Stimulated activated CD4-positive, alpha-beta T cell treated with anti-CD3 and anti-CD28 coated beads, Interleukin-4, amount 100 ng/mL, for 4 hours (primary cell): ENCODE data around the gene SEMA3A.
"Not testable (repeated sequence)": the region's sequence is repeated elsewhere in the genome, so short reads cannot be mapped to it uniquely, and the experiment has no call there.

Experiments
- DNase-seq, 2 experiments: peaks; one replicate each; pipeline ENCODE4 v3.0.0-alpha.2; 2020

The SEMA3A gene

GRCh38 chr7:84108119-84108518, 86.5 kb downstream of the SEMA3A start:
- DNase-seq, result no peak

DNA sequence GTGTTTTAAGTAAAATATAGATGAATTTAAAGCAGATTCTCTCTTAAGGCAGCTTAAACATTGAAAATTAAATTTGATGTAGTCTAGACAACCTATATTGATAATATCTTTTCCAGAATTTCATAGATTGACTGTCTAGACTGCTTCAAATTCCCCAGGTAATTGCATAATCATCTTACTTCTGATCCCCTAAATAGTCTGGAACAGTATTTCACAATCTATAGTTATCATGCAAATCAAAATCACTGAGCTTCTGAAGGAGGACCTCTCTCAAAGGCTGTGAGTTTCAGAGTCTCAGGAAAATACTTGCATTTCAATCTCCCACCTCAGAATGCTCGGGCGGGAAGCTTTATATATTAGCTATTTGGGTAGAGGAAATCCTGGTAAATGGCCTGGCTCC, 87.3 kb downstream of the SEMA3A start:
- DNase-seq, result no peak

- DNase-seq, result no peak
These were observed 88.3 kb downstream of the SEMA3A start for GRCh38 chr7:84106291-84106690.

- DNase-seq, result no peak
These were observed 89.0 kb downstream of the SEMA3A start for GRCh38 chr7:84105586-84105985.

DNA sequence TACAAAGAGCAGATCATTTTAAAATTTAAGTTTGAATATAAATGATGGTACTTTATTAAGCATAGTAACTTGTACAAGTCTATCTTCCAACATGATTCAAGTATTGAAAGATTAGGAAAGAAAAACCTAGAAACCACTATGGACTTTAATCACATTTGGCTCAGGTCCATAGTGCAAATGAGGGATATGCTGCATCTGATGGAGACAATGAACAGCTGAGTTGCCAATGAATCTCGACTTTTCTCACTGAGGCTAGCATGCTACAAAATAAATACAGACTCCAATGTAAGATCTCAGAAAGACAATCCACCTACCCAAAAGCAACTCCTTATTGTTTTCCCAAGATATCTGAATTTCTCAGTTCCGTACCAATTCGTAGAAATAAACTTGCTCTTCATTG, 89.8 kb downstream of the SEMA3A start:
- DNase-seq, result no peak

DNA sequence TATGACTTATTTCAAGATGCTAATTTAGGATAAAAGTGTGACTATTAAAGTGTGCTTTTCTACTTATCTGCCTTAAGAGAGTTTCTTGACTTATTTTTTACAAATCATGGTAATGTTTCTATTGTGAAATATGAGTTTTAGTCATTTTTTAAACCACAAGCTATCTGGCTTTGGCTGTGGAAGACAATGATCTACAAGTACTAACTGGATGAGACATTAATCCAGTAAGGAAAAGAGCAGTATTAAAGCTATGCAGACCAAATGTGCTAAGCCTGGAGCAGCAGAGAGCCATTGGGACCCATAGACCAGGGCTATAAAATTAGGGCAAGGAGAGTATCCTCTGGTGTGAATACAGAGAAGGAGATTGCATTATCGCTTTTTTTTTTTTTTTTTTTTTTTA, 92.4 kb downstream of the SEMA3A start:
- no peak for DNase-seq

DNA sequence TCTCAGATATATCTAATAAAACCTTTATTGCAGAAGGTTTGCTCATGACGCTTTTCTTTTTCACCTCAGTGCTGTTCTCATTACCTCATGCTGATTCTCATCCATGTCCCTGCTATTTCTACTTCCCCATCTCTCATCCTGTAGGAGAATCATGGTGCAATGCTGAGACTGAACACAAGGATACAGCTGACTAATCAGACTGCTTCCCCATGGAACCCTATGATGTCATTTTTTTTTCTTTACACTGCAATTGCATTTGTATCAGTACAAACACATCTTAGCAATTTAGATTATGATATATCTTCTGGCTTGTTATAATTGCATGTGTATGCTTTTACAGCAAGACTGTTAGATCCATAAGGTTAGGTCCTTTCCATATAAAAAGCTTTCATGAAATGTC, 93.7 kb downstream of the SEMA3A start:
- no peak for DNase-seq

GRCh38 chr7:84095971-84096370, 98.6 kb downstream of the SEMA3A start:
- no peak for DNase-seq

DNA sequence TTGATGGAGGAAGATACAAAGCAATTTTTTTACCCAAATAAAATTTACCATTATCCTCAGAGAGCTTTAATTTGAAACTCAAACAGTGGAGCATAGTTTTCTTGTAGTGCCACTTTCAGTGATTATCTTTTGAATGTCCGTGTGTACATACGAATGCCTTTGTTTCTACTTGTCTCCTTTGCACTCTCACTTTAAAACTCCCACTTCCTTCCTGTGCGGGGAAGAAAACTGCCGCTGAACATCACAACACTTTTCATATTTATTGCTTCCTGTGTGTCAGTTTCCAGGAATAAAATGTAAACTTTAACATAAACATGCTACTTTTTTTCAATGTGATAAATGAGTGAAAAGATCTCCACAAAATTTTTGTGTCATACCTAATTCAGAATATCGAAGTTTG, 102.4 kb downstream of the SEMA3A start:
- DNase-seq, result no peak

GRCh38 chr7:84091318-84091717, 103.3 kb downstream of the SEMA3A start:
- DNase-seq, result no peak

DNA sequence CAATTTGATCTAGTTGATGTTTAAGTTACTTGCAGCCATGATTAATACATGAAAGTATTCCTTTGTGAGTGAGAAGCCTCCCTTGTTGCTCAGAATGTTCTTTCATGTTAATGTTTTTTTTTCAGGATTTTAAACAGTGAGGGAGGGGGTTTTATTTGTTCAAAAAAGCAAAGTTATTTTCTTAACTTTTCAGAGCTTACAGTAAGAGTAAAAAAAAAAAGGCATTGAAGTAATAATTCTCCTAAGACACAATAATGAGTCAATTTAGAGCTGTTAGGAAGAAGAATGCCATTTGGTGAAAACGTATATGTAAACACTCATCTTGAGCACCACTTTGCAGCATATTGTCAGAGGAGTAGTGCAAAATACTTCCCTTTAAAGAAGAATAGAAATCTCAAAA, 105.8 kb downstream of the SEMA3A start:
- DNase-seq, result no peak

DNA sequence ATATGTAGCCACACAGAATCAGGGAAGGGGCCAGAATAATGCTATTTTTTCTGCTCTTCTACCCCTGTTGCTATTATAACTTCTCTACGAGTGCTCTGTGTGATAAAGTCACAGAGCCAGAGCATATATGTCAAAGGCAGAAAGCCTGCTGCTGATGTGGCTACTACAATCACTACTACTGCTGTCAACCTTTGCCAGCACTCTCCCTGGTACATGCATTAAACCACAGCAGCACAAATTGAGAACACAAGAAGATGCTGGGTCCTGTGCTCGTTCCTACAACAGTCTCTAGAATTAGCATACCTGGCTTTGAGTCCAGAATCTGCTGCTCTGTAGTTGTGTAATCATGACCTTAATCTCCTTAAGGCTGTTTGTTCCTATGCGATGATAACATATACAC, 108.6 kb downstream of the SEMA3A start:
- DNase-seq, result no peak

DNA sequence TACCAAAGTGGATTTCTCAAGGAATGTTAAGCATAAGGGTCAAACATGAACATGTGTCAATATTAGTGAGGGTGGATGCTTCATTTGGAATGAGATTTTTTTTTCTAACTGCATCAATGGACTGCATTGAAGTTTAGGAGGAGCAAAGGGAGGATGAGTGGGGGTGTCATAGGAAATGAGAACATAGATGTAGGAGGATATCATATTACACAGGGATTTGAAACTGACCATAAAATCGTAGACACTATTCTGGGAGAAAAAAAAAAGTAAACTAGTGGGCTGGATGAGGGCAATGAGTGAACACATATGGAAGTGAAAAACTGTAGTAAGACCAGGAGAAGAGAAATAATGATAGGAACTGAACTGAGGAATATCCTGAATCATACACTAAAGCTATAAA, 109.4 kb downstream of the SEMA3A start:
- DNase-seq, result no peak

GRCh38 chr7:84083846-84084245, 110.7 kb downstream of the SEMA3A start:
- no peak for DNase-seq

DNA sequence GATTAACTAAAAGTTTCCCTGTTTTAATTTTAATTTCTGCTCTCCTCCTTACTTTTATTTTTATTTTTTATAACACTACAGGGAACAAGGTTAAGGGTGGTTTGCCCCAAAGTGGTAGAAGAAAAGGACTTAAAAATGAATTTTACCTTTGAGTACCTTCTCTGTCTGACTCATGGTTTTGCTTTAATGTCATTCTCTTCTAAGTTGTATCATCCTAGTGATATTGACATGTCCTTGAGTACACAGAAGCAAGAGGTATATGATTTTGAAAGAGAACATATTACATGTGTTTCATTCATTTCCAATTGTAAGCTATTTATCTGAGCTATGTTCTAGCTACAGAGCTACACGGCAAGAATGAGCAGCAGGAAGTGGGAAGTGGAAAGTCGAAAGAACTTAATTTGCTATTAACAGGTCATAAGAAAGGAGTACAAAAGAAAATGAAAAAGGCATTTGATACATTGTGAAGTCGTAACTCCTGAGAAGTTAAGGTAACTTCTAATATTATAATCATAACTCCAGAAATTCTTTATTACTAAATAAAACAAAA, 112.5 kb downstream of the SEMA3A start:
- DNase-seq, result no peak

DNA sequence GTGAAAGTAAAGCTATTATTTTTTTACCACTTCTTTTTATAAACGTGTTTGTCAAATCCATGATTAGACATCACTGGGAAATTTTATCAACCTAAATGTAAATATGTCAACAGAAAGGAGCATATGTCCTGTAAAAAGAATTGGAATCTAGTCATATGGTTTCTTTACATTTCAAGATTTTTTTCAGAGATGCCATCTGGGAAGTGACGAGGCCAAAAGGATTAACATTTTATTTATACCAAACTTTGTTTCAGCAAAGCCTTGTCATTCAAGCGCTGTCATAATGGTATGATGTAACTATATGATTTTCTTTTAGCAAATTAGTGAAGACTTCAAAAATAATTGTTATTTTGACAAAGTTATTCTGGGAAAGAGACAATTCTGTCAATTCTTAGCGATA, 117.3 kb downstream of the SEMA3A start:
- no peak for DNase-seq

DNA sequence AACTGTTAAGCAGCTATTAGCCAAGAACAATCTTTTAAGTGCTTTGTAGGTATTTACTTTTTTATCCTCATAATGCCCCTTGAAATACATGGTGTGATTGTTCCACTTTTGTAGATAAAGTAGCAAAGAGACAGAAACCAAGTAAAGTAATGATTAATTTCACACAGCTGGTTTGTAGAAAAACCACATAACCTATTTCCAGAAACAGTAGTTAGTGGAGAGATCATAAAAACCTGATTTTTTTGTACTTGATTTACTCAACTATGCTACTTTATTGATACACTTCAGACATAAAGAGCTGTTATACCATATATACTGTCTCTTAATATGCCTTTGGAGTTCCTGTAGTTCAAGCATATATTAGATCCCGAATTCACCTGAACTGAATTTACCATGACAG, 118.4 kb downstream of the SEMA3A start:
- no peak for DNase-seq

- DNase-seq, result no peak
These were observed 121.3 kb downstream of the SEMA3A start for GRCh38 chr7:84073186-84073875.

- DNase-seq, result no peak
These were observed 123.8 kb downstream of the SEMA3A start for GRCh38 chr7:84070770-84071169.

DNA sequence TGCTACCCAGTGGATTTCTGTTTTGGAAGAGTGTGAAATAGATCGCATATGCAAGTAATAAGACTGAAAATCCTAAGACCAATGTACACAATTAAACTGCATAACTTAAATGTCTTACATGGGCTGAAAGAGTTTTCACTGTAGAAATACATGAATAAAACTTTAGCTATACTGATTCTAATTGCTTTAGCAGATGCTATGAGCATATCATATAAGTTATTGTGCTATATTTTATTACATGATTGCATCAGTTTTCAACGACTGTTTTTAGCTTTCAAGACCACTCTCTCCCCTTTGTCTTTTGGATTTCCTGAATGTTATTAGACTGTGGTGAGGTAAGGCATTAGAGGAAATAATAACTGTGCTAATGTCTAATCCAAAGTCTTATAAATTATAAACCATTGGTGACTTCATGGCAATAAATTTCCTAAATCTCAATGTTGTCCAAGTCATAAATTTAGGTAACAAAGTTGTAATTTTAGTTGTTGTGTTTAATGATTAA, 124.5 kb downstream of the SEMA3A start:
- no peak for DNase-seq

DNA sequence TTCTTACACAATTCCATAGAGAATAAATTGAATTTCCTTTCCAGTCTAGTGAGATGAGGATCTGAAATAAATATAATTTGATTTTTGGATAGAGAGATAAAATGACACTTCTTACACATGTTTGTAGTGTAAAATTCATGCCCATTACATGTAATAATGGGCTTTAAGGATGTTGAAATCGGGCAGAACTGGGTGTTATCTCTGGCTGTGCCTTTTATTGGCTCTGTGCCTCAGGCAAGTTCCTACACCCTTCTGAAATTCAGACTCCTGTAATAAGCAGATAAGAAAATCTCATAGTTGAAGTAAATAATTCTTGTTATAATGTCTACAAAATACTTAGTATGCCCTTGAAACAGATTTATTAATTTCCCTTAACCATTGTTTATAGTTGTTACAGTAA, 125.6 kb downstream of the SEMA3A start:
- no peak for DNase-seq

GRCh38 chr7:84062489-84062901, 132.1 kb downstream of the SEMA3A start:
- not testable (repeated sequence) for DNase-seq

DNA sequence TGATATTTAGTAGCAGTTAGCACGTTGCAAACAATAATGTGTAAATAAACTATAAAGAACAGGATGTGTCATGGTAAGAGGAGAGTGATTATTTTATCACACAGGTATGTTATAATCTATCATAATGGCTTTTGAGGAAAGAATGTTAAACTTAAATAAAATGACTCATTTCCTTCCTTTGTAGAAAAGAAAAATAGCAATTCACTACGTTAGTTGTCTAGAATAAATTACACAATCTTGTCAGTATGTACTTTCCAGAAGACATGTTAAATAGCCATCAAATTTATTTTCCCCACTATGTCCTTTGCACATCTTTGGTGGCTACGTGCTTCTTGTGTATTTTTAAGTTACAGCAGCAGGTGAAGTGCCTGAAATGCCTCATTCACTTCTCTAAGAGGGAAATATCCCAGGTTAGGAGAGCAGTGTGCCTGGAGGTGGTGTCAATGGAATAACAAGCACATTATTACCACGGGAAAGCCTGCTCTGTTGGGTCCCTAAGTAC, 133.8 kb downstream of the SEMA3A start:
- no peak for DNase-seq

GRCh38 chr7:84060000-84060399, 134.6 kb downstream of the SEMA3A start:
- no peak for DNase-seq
